GM18526 (cell line): Measurements from ENCODE around the gene TXNL4A.

ENCODE experiments used
- POLR2A ChIP-seq: IDR thresholded peaks from 3 replicates; pipeline ENCODE4 v1.6.1; 2011; ENCODE audit not compliant: insufficient read length; ENCODE audit errors: extremely low read depth

Gene TXNL4A

DNA sequence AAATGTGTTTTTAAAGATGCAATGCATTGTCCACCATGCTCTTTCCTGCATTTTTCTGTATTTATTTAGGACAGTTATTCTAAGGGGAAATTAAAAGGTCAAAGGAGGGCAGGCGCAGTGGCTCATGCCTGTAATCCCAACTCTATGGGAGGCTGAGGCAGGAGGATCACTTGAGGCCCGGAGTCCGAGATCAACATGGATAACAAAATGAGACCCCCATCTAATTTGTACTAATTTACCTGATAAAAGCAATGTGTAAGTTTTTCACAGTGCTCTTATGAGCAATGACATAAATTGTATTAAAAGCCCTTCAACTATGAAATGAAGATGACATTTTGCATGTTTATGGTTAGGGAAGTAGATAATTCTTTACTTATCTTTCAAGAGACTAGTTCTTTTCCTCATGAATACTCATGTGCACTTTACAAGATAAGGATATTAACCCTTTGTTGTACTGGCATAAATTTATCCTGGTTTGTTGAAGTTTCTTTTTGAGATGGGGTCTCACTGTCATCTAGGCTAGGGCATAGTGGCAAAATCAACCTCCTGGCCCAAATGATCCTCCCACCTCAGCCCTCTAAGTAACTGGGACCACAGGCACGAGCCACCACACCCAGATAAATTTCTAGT is 14.2 kb downstream of the TXNL4A start:
- no peak for TF ChIP-seq POLR2A

DNA sequence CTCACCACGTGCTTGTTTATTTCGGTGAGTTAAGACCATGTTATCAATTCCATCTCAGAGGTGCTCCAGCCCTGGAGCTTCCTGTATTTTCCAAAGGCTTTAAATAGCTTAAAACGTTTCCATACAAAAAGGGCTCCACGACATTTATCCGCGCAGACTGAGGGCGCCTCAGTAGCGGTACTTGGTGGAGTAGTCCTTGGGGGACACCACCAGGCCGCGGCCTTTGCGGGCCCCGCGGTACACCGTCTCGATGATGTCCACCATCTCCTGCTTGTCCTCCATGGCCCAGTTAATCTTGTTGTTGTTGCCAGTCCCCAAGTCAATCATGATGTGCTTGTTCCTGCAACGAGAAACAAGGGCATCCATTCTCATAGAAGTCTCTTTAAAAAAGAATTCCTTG is 14.8 kb downstream of the TXNL4A start:
- TF ChIP-seq POLR2A, result no peak

GRCh38 chr18:79972720-79973119 is 15.6 kb downstream of the TXNL4A start:
- TF ChIP-seq POLR2A, result no peak

DNA sequence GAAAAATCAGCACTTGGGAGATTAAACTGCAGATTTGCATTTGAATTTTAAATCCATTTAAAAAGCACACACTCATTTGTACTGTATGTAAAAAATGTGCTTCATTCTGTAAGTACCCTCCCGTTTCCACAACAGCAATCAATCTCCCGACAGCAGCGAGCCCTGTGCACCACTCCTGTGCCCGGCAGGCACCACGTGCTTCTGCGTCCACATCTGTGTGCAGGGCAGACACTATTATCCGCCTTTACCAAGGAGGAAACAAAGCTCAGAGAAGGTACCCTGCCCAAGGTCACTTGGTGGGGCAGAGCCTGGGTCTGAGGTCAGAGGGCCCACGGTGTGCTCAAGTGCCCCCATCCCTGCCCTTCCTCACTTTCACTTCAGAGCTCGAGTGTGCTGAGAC is 16.4 kb downstream of the TXNL4A start:
- no peak for TF ChIP-seq POLR2A

DNA sequence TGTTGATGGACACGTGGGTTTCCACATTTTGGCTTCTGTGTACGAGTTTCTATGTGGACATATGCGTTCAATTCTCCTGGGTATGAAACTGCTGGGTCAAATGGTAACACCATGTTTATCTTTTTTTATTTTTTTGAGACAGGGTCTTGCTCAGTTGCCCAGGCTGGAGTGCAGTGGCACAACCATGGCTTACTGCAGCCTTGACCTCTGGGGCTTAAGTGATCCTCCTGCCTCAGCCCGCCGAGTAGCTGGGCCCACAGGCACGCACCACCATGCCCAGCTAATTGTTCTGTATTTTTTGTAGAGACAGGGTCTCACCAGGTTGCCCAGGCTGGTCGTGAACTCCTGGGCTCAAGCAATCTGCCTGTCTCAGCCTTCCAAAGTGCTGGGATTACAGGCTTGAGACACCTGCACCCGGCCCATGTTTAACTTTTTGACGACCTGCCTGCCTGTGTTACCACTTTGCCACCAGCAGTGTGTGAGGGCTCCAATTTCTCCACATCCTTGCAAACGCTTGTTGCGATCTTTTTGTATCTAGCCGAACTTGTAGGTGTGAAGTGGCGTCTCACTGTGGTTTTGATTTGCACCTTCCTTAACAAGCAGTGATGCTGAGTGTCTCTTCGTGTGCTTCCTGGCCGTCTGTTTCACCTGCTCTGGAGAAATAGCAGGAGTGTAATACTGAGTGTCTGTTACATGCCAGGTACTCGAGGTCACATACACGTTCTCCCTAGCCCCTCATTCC is 17.0 kb downstream of the TXNL4A start:
- no peak for TF ChIP-seq POLR2A

DNA sequence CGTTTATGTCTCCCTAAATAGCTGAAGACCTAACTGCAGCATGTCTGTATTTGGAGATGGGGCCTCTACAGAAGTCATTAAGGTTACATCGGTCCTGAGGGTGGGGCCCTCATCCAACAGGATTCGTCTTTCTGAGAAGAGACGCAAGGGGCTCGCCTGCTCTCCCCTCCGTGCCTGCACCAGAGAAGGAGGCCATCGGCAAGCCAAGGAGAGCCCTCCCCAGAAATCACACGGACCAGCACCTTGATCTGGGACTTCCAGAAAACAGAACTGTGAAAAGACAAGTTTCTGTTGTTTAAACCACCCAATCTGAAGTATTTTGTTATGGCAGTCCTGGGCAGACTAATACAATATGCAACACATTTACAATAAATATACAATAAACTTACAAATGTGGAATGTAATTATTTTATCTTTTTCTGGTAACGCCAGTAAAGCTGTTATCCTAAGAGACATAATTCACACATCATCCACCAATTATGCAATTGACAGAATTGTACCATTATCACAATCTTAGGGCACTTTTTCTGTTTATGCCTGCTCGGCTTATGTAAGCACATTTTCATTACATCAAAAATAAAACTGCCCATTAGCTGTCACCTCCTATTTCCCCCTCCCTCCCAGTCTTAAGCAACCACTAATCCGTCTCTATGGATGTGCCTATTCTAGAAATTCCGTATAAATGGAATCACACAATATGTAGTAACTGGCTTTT is 17.8 kb downstream of the TXNL4A start:
- no peak for TF ChIP-seq POLR2A

- TF ChIP-seq POLR2A, result no peak
Observed at GRCh38 chr18:79965119-79965902, 23.1 kb downstream of the TXNL4A start.

- TF ChIP-seq POLR2A, result no peak
Observed at GRCh38 chr18:79964330-79965118, 23.8 kb downstream of the TXNL4A start, which contains the start of gene HSBP1L1. TSS of gene HSBP1L1 (plus strand) at chr18:79964643. CDS start at chr18:79964736, 93 bp downstream.

DNA sequence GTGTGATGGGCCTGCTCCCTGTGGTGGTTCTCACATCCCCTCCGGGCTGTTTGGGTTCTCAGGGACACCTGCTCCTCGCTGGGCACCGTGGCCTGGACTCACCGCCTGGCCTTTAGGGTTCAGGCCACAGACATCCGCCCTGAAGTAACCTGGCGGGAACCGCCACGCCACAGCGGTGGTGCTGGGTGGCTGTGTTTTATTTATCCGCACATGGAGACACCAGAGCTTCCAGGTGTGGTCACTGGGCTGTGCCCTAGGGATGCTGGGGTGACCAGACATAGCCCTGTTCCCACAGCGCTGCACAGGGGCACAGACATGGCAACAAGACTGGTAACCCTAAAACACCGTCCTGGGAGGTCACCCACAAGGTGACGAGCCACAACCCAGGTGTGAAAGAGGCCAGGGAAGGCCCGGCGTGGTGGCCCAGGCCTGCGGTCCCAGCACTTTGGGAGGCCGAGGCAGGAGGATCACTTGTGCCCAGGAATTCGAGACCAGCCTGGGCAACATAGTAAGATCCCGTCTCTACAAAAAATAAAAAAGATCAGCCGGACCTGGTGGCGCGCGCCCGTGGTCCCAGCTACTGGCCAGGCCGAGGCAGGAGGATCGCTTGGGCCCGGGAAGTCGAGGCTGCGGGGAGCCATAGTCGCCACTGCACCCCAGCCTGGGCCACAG is 24.6 kb downstream of the TXNL4A start:
- no peak for TF ChIP-seq POLR2A

GRCh38 chr18:79962835-79963657 is 25.3 kb downstream of the TXNL4A start:
- TF ChIP-seq POLR2A, result no peak

- TF ChIP-seq POLR2A, result no peak
Observed at GRCh38 chr18:79962311-79962710, 26.1 kb downstream of the TXNL4A start.

GRCh38 chr18:79961527-79962291 is 26.7 kb downstream of the TXNL4A start:
- TF ChIP-seq POLR2A, result no peak

DNA sequence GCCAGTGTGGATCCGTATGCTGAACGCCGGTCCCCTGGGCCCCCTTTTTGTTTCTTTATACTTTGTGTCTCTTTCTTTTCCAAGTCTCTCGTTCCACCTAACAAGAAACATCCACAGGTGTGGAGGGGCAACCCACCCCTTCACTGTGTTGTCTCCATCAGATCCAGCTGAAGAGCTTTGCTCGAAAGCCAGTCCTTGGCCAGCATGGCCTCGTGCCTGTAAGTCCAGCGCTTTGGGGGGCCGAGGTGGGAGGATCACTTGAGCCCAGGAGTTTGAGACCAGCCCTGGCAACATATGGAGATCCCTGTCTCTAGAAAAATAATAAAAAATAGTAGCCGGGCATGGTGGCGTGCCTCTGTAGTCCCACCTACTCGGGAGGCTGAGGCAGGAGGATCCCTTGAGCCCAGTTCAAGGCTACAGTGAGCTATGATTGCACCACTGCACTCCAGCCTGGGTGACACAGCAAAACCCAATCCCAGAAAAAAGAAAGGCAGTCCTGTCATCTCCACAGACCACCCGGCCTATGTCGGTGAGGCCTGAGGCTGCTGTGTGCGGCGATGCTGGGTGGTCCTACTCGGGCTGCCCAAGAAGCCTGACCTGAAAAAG is 27.3 kb downstream of the TXNL4A start:
- no peak for TF ChIP-seq POLR2A
